Spinal cord (tissue), 10 donors: Measurements from ENCODE around the gene CYP3A5. TPM values are rescaled to one million over a fixed set of nuclear protein-coding genes. Genes with fewer than 3 reads are reported as not detected.
A peak's percentile ranks its signal among the peaks of the same experiment; 100 is the strongest.

Source experiments
- DNase-seq, 6 donors: peaks; one replicate each; pipeline versions ENCODE4 v3.0.0 to v3.0.0-alpha.2; 2013 to 2015; ENCODE audit warnings: low spot score in 6 of 6, low read depth in 4 of 6
- H3K27ac ChIP-seq: one replicate; pipeline ENCODE4 v1.5.1; 2013; ENCODE audit warnings: low read depth, low read length, control low read depth
- H3K27me3 ChIP-seq: one replicate; pipeline ENCODE4 v1.6.1; 2013; ENCODE audit warnings: low read length; ENCODE audit not compliant: control insufficient read depth, insufficient read depth
- H3K36me3 ChIP-seq: one replicate; pipeline ENCODE4 v1.6.1; 2013; ENCODE audit warnings: low read length; ENCODE audit not compliant: control insufficient read depth, insufficient read depth
- H3K4me1 ChIP-seq: one replicate; pipeline ENCODE4 v1.6.1; 2013; ENCODE audit warnings: low read length; ENCODE audit not compliant: control insufficient read depth, insufficient read depth
- H3K4me3 ChIP-seq: one replicate; pipeline ENCODE4 v1.5.1; 2013; ENCODE audit warnings: low read depth, low read length, control low read depth
- H3K9me3 ChIP-seq: one replicate; pipeline ENCODE4 v1.6.1; 2013; ENCODE audit warnings: low read length; ENCODE audit not compliant: control insufficient read depth, insufficient read depth
- WGBS: methylation state at CpG from one replicate; pipeline ENCODE4 v1.1.5; 2013; ENCODE audit warnings: missing lambda C conversion rate; ENCODE audit not compliant: insufficient coverage; 5-methylcytosine and 5-hydroxymethylcytosine counted together
- polyA plus RNA-seq, 2 donors: library from polyadenylated mRNA; unstranded; fragments of 120-200 nt; gene quantifications; one replicate each; pipeline ENCODE4 v1.2.1, GENCODE V29; 2013; ENCODE audit not compliant: insufficient read length in 2 of 2
- total RNA-seq, 2 donors: library from RNA; depleted of rRNA in 1 of 2; stranded (reverse); fragments of 120-200 nt in 1 of 2; fragments of >200 nt in 1 of 2; gene quantifications; one replicate each; pipeline versions ENCODE4 v1.2.3 to v1.2.4, GENCODE V29; 2013 to 2014
- donor health status: healthy.

The CYP3A5 gene
- total and polyA plus RNA-seq, 4 donors: 2.6 to 8.4 (median 4.9) TPM

DNA sequence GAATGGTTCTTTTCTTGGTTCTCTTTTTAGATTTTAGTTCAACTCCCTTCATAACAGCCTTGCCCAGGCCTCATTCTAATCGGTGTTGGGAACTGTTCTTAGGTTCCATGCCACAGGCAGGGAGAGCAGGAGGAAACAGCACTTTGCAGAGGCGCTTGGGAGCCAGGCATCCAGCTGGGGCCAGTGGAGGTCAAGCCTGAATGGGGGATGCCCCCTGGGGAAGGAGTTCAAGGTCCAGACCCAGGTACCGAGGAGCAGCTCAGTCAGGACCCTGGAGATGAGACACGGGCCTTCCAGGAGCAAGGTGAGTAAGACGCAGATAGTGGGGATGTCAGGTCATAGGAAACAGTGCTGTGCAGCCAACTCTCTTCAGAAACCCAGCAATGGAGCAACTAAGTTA lies 58.5 kb downstream of the CYP3A5 start:
- Histone ChIP-seq H3K27ac (no peak overlapping the region), H3K4me3 (no peak overlapping the region), H3K4me1 (peaks cover 4% of the 10 kb centered on the region), H3K9me3 (no peaks in the 10 kb centered on the region), H3K27me3 (no peaks in the 10 kb centered on the region), H3K36me3 (peaks cover 70% of the 10 kb centered on the region)
- WGBS: 96% methylated on average over 4 of the region's 5 CpGs
- DNase-seq: no peak

DNA sequence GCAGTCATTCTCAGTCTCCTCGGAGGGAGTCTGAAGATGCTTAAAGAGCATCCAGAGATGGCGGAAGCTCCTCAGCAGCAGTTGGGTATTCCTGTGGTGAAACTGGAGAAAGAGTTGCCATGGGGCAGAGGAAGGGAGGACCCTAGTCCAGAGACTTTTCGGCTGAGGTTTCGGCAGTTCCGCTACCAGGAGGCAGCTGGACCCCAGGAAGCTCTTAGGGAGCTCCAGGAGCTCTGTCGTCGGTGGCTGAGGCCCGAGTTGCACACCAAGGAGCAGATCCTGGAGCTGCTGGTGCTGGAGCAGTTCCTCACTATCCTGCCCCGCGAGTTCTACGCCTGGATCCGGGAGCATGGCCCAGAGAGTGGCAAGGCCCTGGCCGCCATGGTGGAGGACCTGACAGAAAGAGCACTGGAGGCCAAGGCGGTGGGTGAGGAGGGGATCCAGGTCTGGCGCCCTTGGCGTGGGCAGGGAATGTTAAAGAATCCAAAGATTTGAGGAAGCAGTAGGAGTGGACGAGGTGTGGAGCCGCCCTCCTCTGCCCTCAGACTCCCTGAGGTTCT lies 60.1 kb downstream of the CYP3A5 start:
- 98% methylated on average over 18 of the region's 18 CpGs for WGBS
- H3K36me3 ChIP-seq: peaks cover 54% of the 10 kb centered on the region
- no peak overlapping the region for H3K4me3 ChIP-seq
- H3K27ac ChIP-seq: no peak overlapping the region
- peaks cover 4% of the 10 kb centered on the region for H3K4me1 ChIP-seq
- no peak for DNase-seq
- no peaks in the 10 kb centered on the region for H3K27me3 ChIP-seq
- H3K9me3 ChIP-seq: no peaks in the 10 kb centered on the region

DNA sequence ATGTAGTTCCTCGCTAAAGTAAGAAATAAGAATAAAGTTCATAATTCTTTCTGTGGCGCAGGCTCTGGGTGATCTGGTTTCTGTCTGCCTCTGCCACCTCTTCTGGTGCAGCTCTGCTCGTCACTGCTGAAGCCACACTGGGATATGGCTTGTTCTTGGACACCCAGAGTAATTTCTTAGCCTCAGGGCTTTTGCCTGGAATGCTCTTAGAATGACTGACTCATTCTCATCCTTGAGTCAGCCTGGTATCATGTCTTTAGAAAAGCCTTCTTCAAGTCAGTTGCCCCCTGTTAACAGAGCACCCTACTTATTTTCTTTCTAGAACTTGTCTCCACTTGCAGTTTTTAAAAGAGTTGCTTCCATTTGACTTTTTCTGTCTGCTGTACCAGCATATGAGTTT lies 61.1 kb downstream of the CYP3A5 start:
- WGBS: 97% methylated on average over 2 of the region's 3 CpGs
- no peaks in the 10 kb centered on the region for H3K9me3 ChIP-seq

DNA sequence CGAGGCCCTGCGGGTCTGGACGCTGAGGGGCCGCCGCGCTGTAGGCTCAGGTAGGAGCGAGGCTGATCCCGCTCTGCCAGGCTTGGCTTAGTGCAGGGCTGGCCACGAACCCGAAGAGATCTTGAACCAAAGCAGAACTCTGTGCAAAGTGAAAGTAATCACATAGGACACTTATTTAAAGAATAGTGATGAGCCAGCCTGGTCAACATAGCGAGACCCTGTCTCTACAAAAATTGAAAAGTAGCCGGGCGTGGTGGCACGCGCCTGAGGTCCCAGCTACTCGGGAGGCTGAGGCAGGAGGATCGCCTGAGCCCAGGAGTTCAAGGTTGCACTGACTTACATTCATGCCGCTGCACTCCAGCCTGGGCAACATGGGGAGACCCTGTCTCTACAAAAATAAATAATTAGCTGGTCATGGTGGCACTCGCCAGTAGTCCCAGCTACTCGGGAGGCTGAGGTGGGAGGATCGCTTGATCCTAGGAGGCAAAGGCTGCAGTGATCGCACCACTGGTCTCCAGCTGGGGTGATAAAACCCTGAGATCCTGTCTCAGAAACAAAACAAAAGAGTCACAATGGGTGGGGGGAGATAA lies 62.5 kb downstream of the CYP3A5 start:
- H3K4me3 ChIP-seq: peak overlapping the region; percentile 89
- WGBS: 21% methylated on average over 19 of the region's 22 CpGs
- H3K27me3 ChIP-seq: no peaks in the 10 kb centered on the region
- peaks cover 31% of the 10 kb centered on the region for H3K36me3 ChIP-seq
- H3K9me3 ChIP-seq: no peaks in the 10 kb centered on the region
- peak overlapping the region; percentile 74 for H3K27ac ChIP-seq
- H3K4me1 ChIP-seq: peaks cover 4% of the 10 kb centered on the region
- DNase-seq: no peak

More for the DNA sequence above, 61.1 kb downstream of the CYP3A5 start:
- no peaks in the 10 kb centered on the region for H3K27me3 ChIP-seq
- no peak overlapping the region for H3K4me3 ChIP-seq
- no peak overlapping the region for H3K27ac ChIP-seq
- H3K4me1 ChIP-seq: peaks cover 4% of the 10 kb centered on the region
- no peak for DNase-seq
- H3K36me3 ChIP-seq: peaks cover 44% of the 10 kb centered on the region

DNA sequence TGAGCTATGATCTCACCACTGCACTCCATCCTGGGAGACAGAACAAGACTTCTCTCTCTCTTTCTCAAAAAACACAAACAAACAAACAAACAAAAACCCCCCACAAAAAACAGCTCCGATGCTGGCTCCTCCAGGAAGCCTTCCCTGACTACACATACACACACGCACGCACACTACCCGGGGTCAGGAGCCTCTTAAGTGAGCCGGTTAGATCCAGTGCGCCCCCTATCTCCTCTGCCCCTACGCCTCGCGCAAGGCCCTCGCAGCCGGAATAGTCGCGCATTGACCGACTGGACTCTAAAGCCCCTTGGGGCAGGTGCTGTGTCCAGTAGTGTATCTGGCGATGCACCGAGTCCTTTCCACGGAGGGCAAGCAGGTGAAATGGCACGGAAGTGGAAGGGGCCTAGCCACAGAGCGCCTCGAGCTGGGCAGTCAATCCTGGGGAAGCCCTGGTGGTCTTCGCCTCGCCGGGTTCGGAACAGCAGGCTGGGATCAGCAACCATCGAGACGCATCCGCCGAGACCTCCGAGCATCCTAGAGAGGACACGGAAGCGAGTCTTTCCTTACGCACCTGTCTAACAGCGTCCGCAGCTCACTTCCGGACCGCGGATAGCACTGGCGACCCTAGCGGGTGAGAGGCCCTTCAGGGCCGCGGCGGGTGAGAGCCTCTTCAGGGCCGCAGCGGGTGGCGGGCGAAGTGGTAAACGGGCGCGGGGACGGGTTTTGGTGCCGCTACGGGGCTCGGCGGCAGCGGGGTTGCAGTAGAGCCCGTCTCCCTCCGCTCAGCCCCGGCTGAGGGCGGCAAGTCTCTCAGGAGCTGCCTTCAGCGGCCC lies 63.2 kb downstream of the CYP3A5 start, which contains the start of gene ZSCAN25:
Gene ZSCAN25, plus strand, starts transcription at position 588 of the 833 bp plus-strand sequence. CDS start 2,661 bp downstream, outside the sequence.
- peak; percentile 86 to 99 (median 92) for DNase-seq
- H3K4me1 ChIP-seq: peaks cover 4% of the 10 kb centered on the region
- no peaks in the 10 kb centered on the region for H3K9me3 ChIP-seq
- H3K4me3 ChIP-seq: peak within 1 kb of the TSS; percentile 89
- no peaks in the 10 kb centered on the region for H3K27me3 ChIP-seq
- H3K36me3 ChIP-seq: peaks cover 24% of the 10 kb centered on the region
- WGBS: under 1% methylated on average over 60 of the region's 60 CpGs
- peak within 1 kb of the TSS; percentile 74 for H3K27ac ChIP-seq

DNA sequence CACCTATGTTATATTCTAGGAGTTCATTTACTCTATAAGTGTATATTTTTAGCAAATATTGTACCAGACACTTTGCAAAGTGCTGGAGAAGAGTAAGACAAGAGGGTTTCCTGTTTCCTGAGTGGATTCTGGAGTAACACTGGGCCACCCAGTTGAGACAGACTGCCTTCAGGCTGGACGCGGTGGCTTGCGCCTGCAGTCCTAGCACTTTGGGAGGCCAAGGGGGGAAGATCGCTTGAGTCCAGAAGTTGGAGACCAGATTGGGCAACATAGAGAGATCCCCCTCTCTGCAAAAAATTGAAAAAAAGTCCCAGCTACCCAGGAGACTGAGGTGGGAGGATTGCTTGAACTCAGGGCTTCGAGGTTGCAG lies 63.8 kb downstream of the CYP3A5 start:
- 100% methylated on average over 4 of the region's 5 CpGs for WGBS
- Histone ChIP-seq H3K36me3 (peaks cover 18% of the 10 kb centered on the region), H3K27me3 (no peaks in the 10 kb centered on the region), H3K4me1 (peaks cover 4% of the 10 kb centered on the region), H3K27ac (no peak overlapping the region), H3K4me3 (no peak overlapping the region), H3K9me3 (no peaks in the 10 kb centered on the region)
- no peak for DNase-seq

DNA sequence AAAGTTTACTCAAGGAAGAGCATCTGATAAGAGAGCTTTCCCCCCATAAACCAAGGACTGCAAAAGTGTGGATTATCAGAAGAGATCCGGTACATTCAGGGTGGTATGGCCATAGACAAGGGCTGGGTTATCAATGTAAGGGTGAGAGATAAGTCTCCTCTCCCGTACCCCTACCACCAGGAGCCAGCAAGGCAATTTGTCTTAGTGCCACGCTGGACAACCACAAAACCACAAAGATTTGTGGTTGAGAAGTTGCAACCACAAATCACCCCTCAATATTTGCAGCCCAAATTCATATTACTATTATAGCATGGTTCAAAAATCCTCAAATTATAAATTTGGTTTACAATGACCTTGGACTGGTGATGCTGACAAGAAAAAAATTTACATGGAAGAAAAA lies 65.3 kb downstream of the CYP3A5 start:
- Histone ChIP-seq H3K9me3 (no peaks in the 10 kb centered on the region), H3K4me1 (peaks cover 4% of the 10 kb centered on the region), H3K36me3 (peaks cover 3% of the 10 kb centered on the region), H3K4me3 (no peak overlapping the region), H3K27me3 (no peaks in the 10 kb centered on the region), H3K27ac (no peak overlapping the region)
- no CpG with 5 or more reads among the region's 3 CpGs for WGBS
- no peak for DNase-seq

DNA sequence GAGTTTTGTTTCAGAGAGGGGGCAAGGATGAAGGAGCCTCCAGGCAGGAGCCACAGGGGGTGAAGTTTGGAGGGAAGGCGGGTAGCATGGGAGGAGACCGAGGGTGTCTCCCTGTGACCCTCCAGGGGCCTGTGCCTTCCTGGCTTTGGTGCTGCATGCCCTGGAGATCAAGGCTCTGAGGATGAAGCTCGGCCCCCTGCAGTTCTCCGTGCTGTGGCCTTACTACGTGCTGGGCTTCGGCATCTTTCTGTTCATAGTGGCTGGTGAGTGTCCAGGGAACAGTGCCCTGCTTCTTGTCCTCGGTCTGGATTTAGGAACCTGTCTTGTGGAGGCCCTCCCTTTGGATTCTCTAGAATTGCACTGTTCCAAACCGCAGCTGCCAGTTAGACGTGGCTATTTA lies 72.2 kb downstream of the CYP3A5 start:
- DNase-seq: no peak
- Histone ChIP-seq H3K4me1 (no peaks in the 10 kb centered on the region), H3K4me3 (no peak overlapping the region), H3K36me3 (no peaks in the 10 kb centered on the region), H3K9me3 (no peaks in the 10 kb centered on the region), H3K27me3 (no peaks in the 10 kb centered on the region), H3K27ac (no peak overlapping the region)
- 58% methylated on average over 9 of the region's 9 CpGs for WGBS

DNA sequence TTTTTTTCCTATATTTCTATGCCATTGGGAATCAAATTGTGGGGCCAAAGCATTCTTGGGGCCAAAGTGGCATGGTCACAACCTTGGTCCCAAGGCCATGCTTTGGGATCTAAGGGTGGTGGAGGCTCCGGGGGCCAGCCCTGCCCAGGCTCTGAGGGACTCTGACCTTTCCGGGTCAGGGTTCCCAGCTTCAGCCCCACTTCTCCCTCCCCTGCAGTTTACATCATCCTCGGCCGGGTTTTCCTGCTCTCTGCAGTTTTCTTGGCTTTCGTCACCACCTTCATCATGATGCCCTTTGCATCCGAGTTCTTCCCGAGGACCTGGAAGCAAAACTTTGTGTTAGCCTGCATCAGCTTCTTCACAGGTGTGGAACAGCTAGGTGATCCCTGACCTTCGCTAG lies 73.3 kb downstream of the CYP3A5 start:
- Histone ChIP-seq H3K4me3 (no peak overlapping the region), H3K27me3 (no peaks in the 10 kb centered on the region), H3K4me1 (no peaks in the 10 kb centered on the region), H3K9me3 (no peaks in the 10 kb centered on the region), H3K36me3 (no peaks in the 10 kb centered on the region), H3K27ac (no peak overlapping the region)
- DNase-seq: no peak
- WGBS: 72% methylated on average over 8 of the region's 8 CpGs
